Stomach (tissue), 4 donors: ENCODE measurements around the gene CCDC192.

Experiments
- POLR2A ChIP-seq, 4 donors: fragments of 450-650 bp; IDR thresholded peaks; one replicate each; pipeline ENCODE4 v1.6.1; 2016; ENCODE audit warnings: antibody characterized with exemption in 4 of 4, control low read depth in 2 of 4, mild to moderate bottlenecking in 1 of 4, moderate library complexity in 1 of 4
- POLR2AphosphoS5 ChIP-seq, 3 donors: sonication (generic); formaldehyde crosslinking; IDR thresholded peaks; one replicate each; pipeline ENCODE4 v1.6.1; 2016; ENCODE audit warnings: antibody characterized with exemption in 3 of 3
- TF ChIP-seq, protein P1 (sequence below), 7 experiments: fragments of 450-650 bp in 4 of 7; fragments of 200-600 bp in 3 of 7; sonication (generic) in 3 of 7; IDR thresholded peaks; one replicate each; pipeline ENCODE4 v1.5.1; 2016 to 2019; ENCODE audit warnings: antibody characterized with exemption in 7 of 7, control low read depth in 2 of 7, mild to moderate bottlenecking in 1 of 7

DNA sequence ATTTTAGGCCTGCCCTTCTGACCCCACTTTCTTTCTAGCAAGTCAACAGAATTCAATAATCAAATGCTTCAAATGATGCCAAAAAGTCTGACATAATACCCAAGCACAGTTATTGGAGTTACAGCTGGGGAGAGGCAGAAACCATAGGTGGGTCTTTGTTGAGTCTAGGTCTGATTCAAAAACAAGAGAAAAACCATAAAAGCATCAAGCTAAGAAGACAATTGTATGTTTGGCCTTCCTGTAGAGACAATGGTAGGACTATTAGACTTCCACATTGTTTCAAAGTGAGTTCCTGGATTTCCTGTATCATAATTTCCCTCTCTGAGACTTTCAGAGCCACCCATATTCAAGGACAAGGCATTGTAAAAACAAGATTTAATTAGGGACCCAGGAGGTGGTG, 16.8 kb upstream of the CCDC192 start:
- TF ChIP-seq, protein P1, sequence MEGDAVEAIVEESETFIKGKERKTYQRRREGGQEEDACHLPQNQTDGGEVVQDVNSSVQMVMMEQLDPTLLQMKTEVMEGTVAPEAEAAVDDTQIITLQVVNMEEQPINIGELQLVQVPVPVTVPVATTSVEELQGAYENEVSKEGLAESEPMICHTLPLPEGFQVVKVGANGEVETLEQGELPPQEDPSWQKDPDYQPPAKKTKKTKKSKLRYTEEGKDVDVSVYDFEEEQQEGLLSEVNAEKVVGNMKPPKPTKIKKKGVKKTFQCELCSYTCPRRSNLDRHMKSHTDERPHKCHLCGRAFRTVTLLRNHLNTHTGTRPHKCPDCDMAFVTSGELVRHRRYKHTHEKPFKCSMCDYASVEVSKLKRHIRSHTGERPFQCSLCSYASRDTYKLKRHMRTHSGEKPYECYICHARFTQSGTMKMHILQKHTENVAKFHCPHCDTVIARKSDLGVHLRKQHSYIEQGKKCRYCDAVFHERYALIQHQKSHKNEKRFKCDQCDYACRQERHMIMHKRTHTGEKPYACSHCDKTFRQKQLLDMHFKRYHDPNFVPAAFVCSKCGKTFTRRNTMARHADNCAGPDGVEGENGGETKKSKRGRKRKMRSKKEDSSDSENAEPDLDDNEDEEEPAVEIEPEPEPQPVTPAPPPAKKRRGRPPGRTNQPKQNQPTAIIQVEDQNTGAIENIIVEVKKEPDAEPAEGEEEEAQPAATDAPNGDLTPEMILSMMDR (IDR thresholded peaks at IDR 0.05), result no peak
- TF ChIP-seq POLR2AphosphoS5 (IDR thresholded peaks at IDR 0.05) (no peak), POLR2A (IDR thresholded peaks at IDR 0.05) (no peak)
